GM23338 (cell line): ENCODE measurements around the gene BMP8B.
A peak's percentile ranks its signal among the peaks of the same experiment; 100 is the strongest.

Experiments used
- CTCF ChIP-seq, 2 experiments: fragments of 200-600 bp in 1 of 2; sonication (generic) in 1 of 2; conservative IDR thresholded peaks; 2 replicates each; pipeline versions ENCODE4 v1.5.1 to v1.6.1; 2016 to 2017; ENCODE audit warnings: antibody characterized with exemption in 2 of 2, low read depth in 2 of 2, mild to moderate bottlenecking in 2 of 2, moderate library complexity in 1 of 2
- EZH2 ChIP-seq: fragments of 200-600 bp; sonication (generic); IDR thresholded peaks from one replicate; pipeline ENCODE4 v1.8.0; 2017; ENCODE audit warnings: antibody characterized with exemption, mild to moderate bottlenecking, low read depth; ENCODE audit not compliant: unreplicated experiment
- REST ChIP-seq: IDR thresholded peaks from one replicate; pipeline ENCODE4 v1.6.1; 2018; ENCODE audit warnings: antibody characterized with exemption; ENCODE audit not compliant: unreplicated experiment

- TF ChIP-seq CTCF (conservative IDR thresholded peaks at IDR 0.05; ENCODE audit: low read depth in 2 of 2) (peak in 1 of 2 experiments; percentile 15; a peak in 2 of 4 replicates), EZH2 (peak; percentile 49), REST (no peak)
Measured at GRCh38 chr1:39717809-39718208, 70.9 kb downstream of the BMP8B start.
